H9 (cell line): ENCODE data around the gene IRF2. TPM values are rescaled to one million over a fixed set of nuclear protein-coding genes. Genes with fewer than 3 reads are reported as not detected.

ENCODE experiments used
- DNase-seq: peaks from one replicate; pipeline ENCODE4 v3.0.0-alpha.2; 2017
- H2AFZ ChIP-seq: one replicate; pipeline ENCODE4 v1.6.1; 2013; ENCODE audit warnings: mild to moderate bottlenecking, low read length, control low read depth, moderate library complexity
- H2AK5ac ChIP-seq: 2 replicates; pipeline ENCODE4 v1.6.1; 2013; ENCODE audit warnings: low read length, control low read depth, mixed read lengths; ENCODE audit not compliant: insufficient read length
- H2BK120ac ChIP-seq: one replicate; pipeline ENCODE4 v1.6.1; 2013; ENCODE audit warnings: low read depth, mild to moderate bottlenecking, low read length, control low read depth, inconsistent platforms; ENCODE audit not compliant: poor library complexity, severe bottlenecking
- H2BK12ac ChIP-seq: 2 replicates; pipeline ENCODE4 v1.6.1; 2013; ENCODE audit warnings: low read length, control low read depth, mixed read lengths, low read depth; ENCODE audit not compliant: insufficient read length
- H2BK15ac ChIP-seq: 2 replicates; pipeline ENCODE4 v1.6.1; 2013; ENCODE audit warnings: low read depth, low read length, control low read depth
- H2BK20ac ChIP-seq: one replicate; pipeline ENCODE4 v1.6.1; 2013; ENCODE audit warnings: low read depth, mild to moderate bottlenecking, low read length, control low read depth, inconsistent platforms; ENCODE audit not compliant: poor library complexity, severe bottlenecking
- H2BK5ac ChIP-seq: 2 replicates; pipeline ENCODE4 v1.6.1; 2013; ENCODE audit warnings: low read length, control low read depth, mixed read lengths; ENCODE audit not compliant: insufficient read length
- H3K14ac ChIP-seq: 2 replicates; pipeline ENCODE4 v1.6.1; 2013; ENCODE audit warnings: low read length, control low read depth; ENCODE audit not compliant: insufficient read depth
- H3K18ac ChIP-seq: 2 replicates; pipeline ENCODE4 v1.6.1; 2013; ENCODE audit warnings: low read depth, mild to moderate bottlenecking, mixed read lengths, low read length, control low read depth; ENCODE audit not compliant: insufficient read length
- H3K23ac ChIP-seq: 2 replicates; pipeline ENCODE4 v1.6.1; 2013; ENCODE audit warnings: low read length, control low read depth, mixed read lengths, low read depth; ENCODE audit not compliant: insufficient read length
- H3K23me2 ChIP-seq: 2 replicates; pipeline ENCODE4 v1.6.1; 2013; ENCODE audit warnings: low read depth, mild to moderate bottlenecking, mixed read lengths, low read length, control low read depth; ENCODE audit not compliant: insufficient read length, poor library complexity, severe bottlenecking
- H3K27ac ChIP-seq: 2 replicates; pipeline ENCODE4 v1.5.1; 2013; ENCODE audit warnings: low read length, control low read depth, mixed read lengths, low read depth; ENCODE audit not compliant: insufficient read length
- H3K27me3 ChIP-seq: 2 replicates; pipeline ENCODE4 v1.6.1; 2013; ENCODE audit warnings: low read length, control low read depth, inconsistent platforms; ENCODE audit not compliant: insufficient read depth
- H3K4ac ChIP-seq: 2 replicates; pipeline ENCODE4 v1.6.1; 2013; ENCODE audit warnings: low read depth, mild to moderate bottlenecking, control low read depth, inconsistent platforms, low read length, moderate library complexity
- H3K4me1 ChIP-seq: 2 replicates; pipeline ENCODE4 v1.6.1; 2013; ENCODE audit warnings: low read length, control low read depth, inconsistent platforms; ENCODE audit not compliant: insufficient read depth
- H3K4me2 ChIP-seq: 2 replicates; pipeline ENCODE4 v1.6.1; 2013; ENCODE audit warnings: low read length, control low read depth, mixed read lengths; ENCODE audit not compliant: insufficient read length, insufficient read depth
- H3K56ac ChIP-seq: 2 replicates; pipeline ENCODE4 v1.6.1; 2013; ENCODE audit warnings: low read depth, mild to moderate bottlenecking, mixed read lengths, low read length, control low read depth; ENCODE audit not compliant: insufficient read length
- H3K79me1 ChIP-seq: 2 replicates; pipeline ENCODE4 v1.6.1; 2013; ENCODE audit warnings: low read depth, mild to moderate bottlenecking, moderate library complexity, low read length, control low read depth, inconsistent platforms; ENCODE audit not compliant: insufficient read depth, poor library complexity, severe bottlenecking
- H3K79me2 ChIP-seq: 2 replicates; pipeline ENCODE4 v1.6.1; 2013; ENCODE audit warnings: low read length, control low read depth, inconsistent platforms; ENCODE audit not compliant: insufficient read depth
- H3K9ac ChIP-seq: 2 replicates; pipeline ENCODE4 v1.6.1; 2013; ENCODE audit warnings: low read length, control low read depth, mixed read lengths; ENCODE audit not compliant: insufficient read length; ENCODE audit errors: extremely low read depth
- H3K9me3 ChIP-seq: one replicate; pipeline ENCODE4 v1.6.1; 2013; ENCODE audit warnings: low read depth, low read length, inconsistent platforms; ENCODE audit not compliant: control insufficient read depth
- H3T11ph ChIP-seq: one replicate; pipeline ENCODE4 v1.6.1; 2013; ENCODE audit warnings: mild to moderate bottlenecking, low read length, control low read depth, inconsistent platforms
- H4K20me1 ChIP-seq: one replicate; pipeline ENCODE4 v1.6.1; 2013; ENCODE audit not compliant: control insufficient read depth, insufficient read length, insufficient read depth
- H4K5ac ChIP-seq: 2 replicates; pipeline ENCODE4 v1.6.1; 2013; ENCODE audit warnings: low read depth, mild to moderate bottlenecking, mixed read lengths, low read length, control low read depth; ENCODE audit not compliant: insufficient read length
- H4K8ac ChIP-seq: replicated peaks from 2 replicates; pipeline ENCODE4 v1.6.1; 2013; ENCODE audit warnings: low read length, control low read depth, mixed read lengths, low read depth; ENCODE audit not compliant: insufficient read length
- H4K91ac ChIP-seq: 2 replicates; pipeline ENCODE4 v1.6.1; 2013; ENCODE audit warnings: low read depth, mild to moderate bottlenecking, moderate library complexity, mixed read lengths, low read length, control low read depth; ENCODE audit not compliant: insufficient read length
- H3K27ac Mint-ChIP-seq, 3 experiments: 2 replicates in 2 of 3; 3 replicates in 1 of 3; pipeline ENCODE4 v1.8.0; 2020 to 2021; ENCODE audit warnings: mixed read lengths in 3 of 3, mild to moderate bottlenecking in 1 of 3, moderate library complexity in 1 of 3
- H3K27me3 Mint-ChIP-seq: 2 replicates; pipeline ENCODE4 v1.8.0; 2021; ENCODE audit warnings: low read depth, mild to moderate bottlenecking, moderate library complexity, mixed read lengths
- H3K36me3 Mint-ChIP-seq, 3 experiments: 2 replicates in 2 of 3; 3 replicates in 1 of 3; pipeline ENCODE4 v1.8.0; 2020 to 2021; ENCODE audit warnings: low read depth in 3 of 3, mixed read lengths in 3 of 3; ENCODE audit not compliant: insufficient read depth in 1 of 3
- H3K4me1 Mint-ChIP-seq, 2 experiments: 2 replicates each; pipeline ENCODE4 v1.8.0; 2020; ENCODE audit warnings: mixed read lengths in 2 of 2
- H3K4me3 Mint-ChIP-seq, 2 experiments: 2 replicates in 1 of 2; 3 replicates in 1 of 2; pipeline ENCODE4 v1.8.0; 2020 to 2021; ENCODE audit warnings: mild to moderate bottlenecking in 2 of 2, mixed read lengths in 2 of 2, moderate library complexity in 1 of 2
- H3K9me3 Mint-ChIP-seq, 2 experiments: 2 replicates in 1 of 2; 3 replicates in 1 of 2; pipeline ENCODE4 v1.8.0; 2020; ENCODE audit warnings: mild to moderate bottlenecking in 2 of 2, mixed read lengths in 2 of 2, moderate library complexity in 1 of 2
- WGBS: extraction: QIAGEN DNeasy Blood & Tissue Kit; methylation state at CpG from one replicate; pipeline ENCODE4 v1.1.7; 2013; ENCODE audit warnings: missing lambda C conversion rate, low lambda C conversion rate, mixed read lengths; ENCODE audit not compliant: insufficient read length; ENCODE audit errors: extremely low coverage; 5-methylcytosine and 5-hydroxymethylcytosine counted together
- total RNA-seq: library from RNA; stranded (reverse); gene quantifications from 2 replicates; pipeline ENCODE4 v1.2.1, GENCODE V29; 2021
- TF ChIP-seq, protein P1 (sequence below): fragments of 200-600 bp; sonication (generic); conservative IDR thresholded peaks from 3 replicates; pipeline ENCODE4 v1.8.0; 2021; ENCODE audit warnings: antibody characterized with exemption, mild to moderate bottlenecking

The IRF2 gene
- total RNA-seq, 1 experiment from 2014 or later = 13.5 TPM

DNA sequence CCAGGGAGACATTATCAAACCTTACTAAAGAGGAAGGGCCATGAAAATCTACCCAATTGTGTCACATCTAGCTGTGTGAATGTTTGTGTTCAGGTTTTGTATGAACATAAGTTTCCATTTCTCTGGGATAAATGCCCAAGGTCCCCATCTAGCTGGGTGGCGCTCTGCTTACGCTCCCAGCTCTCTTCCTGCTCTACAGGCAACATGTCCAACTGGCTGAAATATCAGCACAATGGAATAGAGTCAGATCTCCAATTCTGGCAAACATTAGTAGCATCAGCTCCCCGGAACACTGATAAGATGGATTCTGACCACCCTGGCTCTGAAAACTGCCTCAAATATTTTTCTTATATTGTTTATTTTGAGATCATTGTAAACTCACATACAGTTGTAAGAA lies 74.8 kb downstream of the IRF2 start:
- Histone ChIP-seq H3K9me3 (no peaks in the 10 kb centered on the region), H2BK15ac (no peak overlapping the region), H4K91ac (no peak overlapping the region), H3K79me1 (no peaks in the 10 kb centered on the region), H2AFZ (no peak overlapping the region), H4K5ac (no peak overlapping the region), H3K23me2 (no peaks in the 10 kb centered on the region), H3K27me3 (no peaks in the 10 kb centered on the region), H2BK120ac (no peak overlapping the region), H4K8ac (no peak overlapping the region), H3K4me2 (no peak overlapping the region), H4K20me1 (no peaks in the 10 kb centered on the region), H3K23ac (no peak overlapping the region), H3T11ph (no peak overlapping the region), H3K56ac (no peak overlapping the region), H3K27ac (no peak overlapping the region), H3K79me2 (no peaks in the 10 kb centered on the region), H3K4ac (no peak overlapping the region), H2BK12ac (no peak overlapping the region), H2AK5ac (no peak overlapping the region), H3K4me1 (peaks cover 8% of the 10 kb centered on the region; the same call in 1 of the 2 replicates), H2BK5ac (no peak overlapping the region), H3K18ac (no peak overlapping the region), H3K9ac (no peak overlapping the region), H3K14ac (no peak overlapping the region), H2BK20ac (no peak overlapping the region)
- Mint-ChIP-seq H3K27me3 (no peaks in the 10 kb centered on the region; the same call in 1 of the 2 replicates), H3K27ac (no peak overlapping the region), H3K9me3 (no peaks in the 10 kb centered on the region; a peak in 1 of 5 replicates), H3K4me1 (peaks cover 44 to 48% of the 10 kb centered on the region in 2 experiments), H3K4me3 (no peak overlapping the region), H3K36me3 (peaks cover 15 to 44% (median 27%) of the 10 kb centered on the region in 3 experiments)
- no CpG with 5 or more reads among the region's 3 CpGs for WGBS
- TF ChIP-seq, protein P1, sequence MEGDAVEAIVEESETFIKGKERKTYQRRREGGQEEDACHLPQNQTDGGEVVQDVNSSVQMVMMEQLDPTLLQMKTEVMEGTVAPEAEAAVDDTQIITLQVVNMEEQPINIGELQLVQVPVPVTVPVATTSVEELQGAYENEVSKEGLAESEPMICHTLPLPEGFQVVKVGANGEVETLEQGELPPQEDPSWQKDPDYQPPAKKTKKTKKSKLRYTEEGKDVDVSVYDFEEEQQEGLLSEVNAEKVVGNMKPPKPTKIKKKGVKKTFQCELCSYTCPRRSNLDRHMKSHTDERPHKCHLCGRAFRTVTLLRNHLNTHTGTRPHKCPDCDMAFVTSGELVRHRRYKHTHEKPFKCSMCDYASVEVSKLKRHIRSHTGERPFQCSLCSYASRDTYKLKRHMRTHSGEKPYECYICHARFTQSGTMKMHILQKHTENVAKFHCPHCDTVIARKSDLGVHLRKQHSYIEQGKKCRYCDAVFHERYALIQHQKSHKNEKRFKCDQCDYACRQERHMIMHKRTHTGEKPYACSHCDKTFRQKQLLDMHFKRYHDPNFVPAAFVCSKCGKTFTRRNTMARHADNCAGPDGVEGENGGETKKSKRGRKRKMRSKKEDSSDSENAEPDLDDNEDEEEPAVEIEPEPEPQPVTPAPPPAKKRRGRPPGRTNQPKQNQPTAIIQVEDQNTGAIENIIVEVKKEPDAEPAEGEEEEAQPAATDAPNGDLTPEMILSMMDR = no peak
- no peak for DNase-seq
